MV-4-11 (cell line): ENCODE results near the gene ZBED5.
"Not testable (repeated sequence)": the region's sequence is repeated elsewhere in the genome, so short reads cannot be mapped to it uniquely, and the experiment has no call there.

Experiments used
- DNase-seq: peaks from one replicate; lab custom pipeline; 2025; lab: John Stamatoyannopoulos, UW

ZBED5 gene

GRCh38 chr11:10857709-10858438 lies at the start of gene ZBED5:
Gene ZBED5, minus strand, starts transcription at chr11:10858053. Its CDS starts 3,108 bp downstream, at chr11:10854945.
- DNase-seq, result peak; percentile 97

GRCh38 chr11:10906521-10906920 lies 48.7 kb upstream of the ZBED5 start:
- DNase-seq, result no peak

GRCh38 chr11:10902301-10903063 lies 44.6 kb upstream of the ZBED5 start:
- peak; percentile 84 for DNase-seq

GRCh38 chr11:10900681-10901415 lies 43.0 kb upstream of the ZBED5 start:
- DNase-seq, result no peak

- DNase-seq, result no peak
Measured at GRCh38 chr11:10899121-10899830, 41.4 kb upstream of the ZBED5 start.

- no peak for DNase-seq
Measured at GRCh38 chr11:10898763-10899025, 40.8 kb upstream of the ZBED5 start.

GRCh38 chr11:10898003-10898762 lies 40.3 kb upstream of the ZBED5 start:
- no peak for DNase-seq

GRCh38 chr11:10897150-10897549 lies 39.3 kb upstream of the ZBED5 start:
- DNase-seq, result no peak

GRCh38 chr11:10896493-10896892 lies 38.6 kb upstream of the ZBED5 start:
- no peak for DNase-seq

- DNase-seq, result no peak
Measured at GRCh38 chr11:10895285-10895684, 37.4 kb upstream of the ZBED5 start.

GRCh38 chr11:10894666-10895065 lies 36.8 kb upstream of the ZBED5 start:
- no peak for DNase-seq

GRCh38 chr11:10893714-10894151 lies 35.9 kb upstream of the ZBED5 start:
- no peak for DNase-seq

GRCh38 chr11:10892250-10892649 lies 34.4 kb upstream of the ZBED5 start:
- peak; percentile 96 for DNase-seq

- DNase-seq, result peak; percentile 71
Measured at GRCh38 chr11:10891151-10891720, 33.4 kb upstream of the ZBED5 start.

- not testable (repeated sequence) for DNase-seq
Measured at GRCh38 chr11:10890083-10890482, 32.2 kb upstream of the ZBED5 start.

- DNase-seq, result no peak
Measured at GRCh38 chr11:10887307-10887706, 29.5 kb upstream of the ZBED5 start.

- DNase-seq, result no peak
Measured at GRCh38 chr11:10886652-10887250, 28.9 kb upstream of the ZBED5 start.

GRCh38 chr11:10885703-10886363 lies 28.0 kb upstream of the ZBED5 start:
- DNase-seq, result no peak

- not testable (repeated sequence) for DNase-seq
Measured at GRCh38 chr11:10884292-10884691, 26.4 kb upstream of the ZBED5 start.

- no peak for DNase-seq
Measured at GRCh38 chr11:10881892-10882291, 24.0 kb upstream of the ZBED5 start.
